GM13977 (cell line): ENCODE data around the gene NPHP4.

Experiments
- DNase-seq: peaks from one replicate; pipeline ENCODE4 v3.0.0; 2012; ENCODE audit warnings: low spot score
- CTCF ChIP-seq: IDR thresholded peaks from 2 replicates; pipeline ENCODE4 v1.5.1; 2012; ENCODE audit warnings: mild to moderate bottlenecking, control low read depth; ENCODE audit not compliant: insufficient read depth; ENCODE audit errors: extremely low read depth, missing control alignments
- in situ Hi-C: fragments of 300-500 bp; cut with MboI; formaldehyde crosslinking; loops from one replicate; pipeline ENCODE4 v1.12.0; 2022; ENCODE audit warnings: low sequenced_read_pairs, low pct_unique_long_range_greater_than_20kb, mixed read lengths, inconsistent platforms; ENCODE audit not compliant: unreplicated experiment

The NPHP4 gene

GRCh38 chr1:5858844-5859407, 133.3 kb downstream of the NPHP4 start:
- DNase-seq, result no peak
- TF ChIP-seq CTCF, result no peak
- in situ Hi-C loops, result no loop called here

GRCh38 chr1:5858246-5858645, 134.0 kb downstream of the NPHP4 start:
- in situ Hi-C loops, result no loop called here
- no peak for DNase-seq
- no peak for TF ChIP-seq CTCF

GRCh38 chr1:5857508-5858090, 134.6 kb downstream of the NPHP4 start:
- in situ Hi-C loops, result no loop called here
- no peak for TF ChIP-seq CTCF
- no peak for DNase-seq

- in situ Hi-C loops, result no loop called here
- no peak for TF ChIP-seq CTCF
These were observed 135.2 kb downstream of the NPHP4 start for GRCh38 chr1:5857011-5857410.

GRCh38 chr1:5856246-5856815, 135.9 kb downstream of the NPHP4 start:
- TF ChIP-seq CTCF, result no peak
- in situ Hi-C loops, result no loop called here
- no peak for DNase-seq

More at GRCh38 chr1:5857011-5857410, 135.2 kb downstream of the NPHP4 start:
- no peak for DNase-seq

GRCh38 chr1:5855196-5855897, 136.9 kb downstream of the NPHP4 start:
- in situ Hi-C loops, result no loop called here

More at GRCh38 chr1:5855196-5855897, 136.9 kb downstream of the NPHP4 start:
- TF ChIP-seq CTCF, result no peak
- no peak for DNase-seq
